Measurements from ENCODE around the gene LRRC32.

GRCh38 chr11:76632492-76632891 lies 38.1 kb downstream of the LRRC32 start:
- TF ChIP-seq POLR2A (IDR thresholded peaks at IDR 0.05) (no peak), CTCF (IDR thresholded peaks at IDR 0.05) (no peak), POLR2AphosphoS5 (IDR thresholded peaks at IDR 0.05; ENCODE audit: insufficient read depth in 1 of 2, low read depth in 1 of 2) (no peak)

All from vagina (tissue), 2 donors.